BJ (cell line): Measurements from ENCODE around the gene GRAMD4. TPM values are rescaled to one million over a fixed set of nuclear protein-coding genes. Genes with fewer than 3 reads are reported as not detected.

Source experiments
- CTCF ChIA-PET: fragments of 350-600 bp; formaldehyde crosslinking; extraction: SDS; loops from one replicate; lab custom pipeline; 2021; ENCODE audit warnings: antibody characterized with exemption, inconsistent platforms; lab: Yijun Ruan, JAX
- POLR2A ChIA-PET: fragments of 300-600 bp; sonication (Branson Sonifier 250); formaldehyde crosslinking; extraction: SDS; loops from one replicate; lab custom pipeline; 2021; ENCODE audit warnings: antibody characterized with exemption; lab: Charles Lee
- DNase-seq: peaks from one replicate; pipeline ENCODE4 v3.0.0-alpha.2; 2011; ENCODE audit warnings: low read depth
- H3K27me3 ChIP-seq: 2 replicates; pipeline ENCODE4 v1.6.0; 2011; ENCODE audit warnings: low read length; ENCODE audit not compliant: control insufficient read depth, insufficient read depth
- H3K36me3 ChIP-seq: 2 replicates; pipeline ENCODE4 v1.5.1; 2011; ENCODE audit warnings: low read length; ENCODE audit not compliant: control insufficient read depth, insufficient read depth
- H3K4me3 ChIP-seq: 2 replicates; pipeline ENCODE4 v1.5.1; 2011; ENCODE audit warnings: low read depth, mild to moderate bottlenecking, control low read depth, low read length
- CTCF ChIP-seq: IDR thresholded peaks from 2 replicates; pipeline ENCODE4 v1.5.1; 2011; ENCODE audit warnings: low read depth, mild to moderate bottlenecking, control low read depth, inconsistent platforms, low read length, moderate library complexity; ENCODE audit not compliant: insufficient read depth
- polyA plus RNA-seq: library from polyadenylated mRNA; depleted of rRNA; stranded (reverse); fragments of >200 nt; gene quantifications from 2 replicates; pipeline ENCODE4 v1.2.3, GENCODE V29; 2011

The GRAMD4 gene
- polyA plus RNA-seq, 1 experiment, result 10.3 TPM

DNA sequence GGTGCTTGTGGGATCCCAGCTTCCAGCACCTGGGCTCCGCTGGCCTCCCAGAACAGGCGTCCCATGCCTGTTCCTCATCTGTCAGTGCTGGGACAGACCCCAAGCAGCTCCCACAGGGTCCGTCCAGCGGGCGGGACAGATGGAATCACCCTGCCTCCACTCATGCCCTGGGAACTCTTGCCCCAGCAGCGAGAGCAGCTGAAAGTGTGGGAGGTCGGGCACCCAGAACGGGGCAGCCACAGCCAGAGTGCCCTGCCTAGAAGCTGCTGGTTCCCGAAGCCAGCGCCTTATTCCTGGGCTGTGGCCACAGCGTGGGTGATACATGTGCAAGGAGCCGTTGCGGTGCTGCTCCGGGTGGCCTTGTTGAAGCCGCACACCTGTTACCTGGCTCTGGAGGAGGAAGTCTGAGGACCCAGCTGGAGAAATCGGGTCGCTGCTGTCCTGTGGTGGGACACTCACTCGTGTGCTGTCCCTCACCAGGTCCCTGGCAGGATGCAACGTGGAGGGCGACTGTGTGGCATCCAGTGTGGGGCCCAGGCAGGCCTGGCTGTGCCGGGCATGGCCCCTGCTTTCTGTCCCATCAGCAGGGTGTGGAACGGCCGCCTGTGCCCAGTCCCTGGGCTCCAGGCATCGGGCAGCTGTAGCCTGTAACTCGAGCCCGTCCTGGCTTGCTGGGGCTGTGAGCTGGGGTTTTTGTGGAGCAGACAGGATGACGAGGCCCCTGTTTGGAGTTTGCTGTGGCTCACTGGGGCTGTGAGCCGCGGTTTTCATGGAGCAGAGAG, 16.2 kb downstream of the GRAMD4 start:
- Histone ChIP-seq H3K27me3 (no peaks in the 10 kb centered on the region), H3K36me3 (peaks cover 1% of the 10 kb centered on the region), H3K4me3 (no peak overlapping the region)
- TF ChIP-seq CTCF, result no peak
- ChIA-PET CTCF (interaction anchor here (0.6 to 1.5 kb wide), 2 partner anchors 10 kb away, joined by 3 to 6 read pairs; no protein-coding TSS in a partner anchor), POLR2A (no interaction called here)
- no peak for DNase-seq

- no peak for DNase-seq
- ChIA-PET CTCF (no interaction called here), POLR2A (no interaction called here)
- H3K4me3 ChIP-seq, result no peak overlapping the region
- peaks cover 1% of the 10 kb centered on the region for H3K36me3 ChIP-seq
- TF ChIP-seq CTCF, result no peak
- no peaks in the 10 kb centered on the region for H3K27me3 ChIP-seq
Measured at GRCh38 chr22:46637711-46638600, 17.8 kb downstream of the GRAMD4 start.

DNA sequence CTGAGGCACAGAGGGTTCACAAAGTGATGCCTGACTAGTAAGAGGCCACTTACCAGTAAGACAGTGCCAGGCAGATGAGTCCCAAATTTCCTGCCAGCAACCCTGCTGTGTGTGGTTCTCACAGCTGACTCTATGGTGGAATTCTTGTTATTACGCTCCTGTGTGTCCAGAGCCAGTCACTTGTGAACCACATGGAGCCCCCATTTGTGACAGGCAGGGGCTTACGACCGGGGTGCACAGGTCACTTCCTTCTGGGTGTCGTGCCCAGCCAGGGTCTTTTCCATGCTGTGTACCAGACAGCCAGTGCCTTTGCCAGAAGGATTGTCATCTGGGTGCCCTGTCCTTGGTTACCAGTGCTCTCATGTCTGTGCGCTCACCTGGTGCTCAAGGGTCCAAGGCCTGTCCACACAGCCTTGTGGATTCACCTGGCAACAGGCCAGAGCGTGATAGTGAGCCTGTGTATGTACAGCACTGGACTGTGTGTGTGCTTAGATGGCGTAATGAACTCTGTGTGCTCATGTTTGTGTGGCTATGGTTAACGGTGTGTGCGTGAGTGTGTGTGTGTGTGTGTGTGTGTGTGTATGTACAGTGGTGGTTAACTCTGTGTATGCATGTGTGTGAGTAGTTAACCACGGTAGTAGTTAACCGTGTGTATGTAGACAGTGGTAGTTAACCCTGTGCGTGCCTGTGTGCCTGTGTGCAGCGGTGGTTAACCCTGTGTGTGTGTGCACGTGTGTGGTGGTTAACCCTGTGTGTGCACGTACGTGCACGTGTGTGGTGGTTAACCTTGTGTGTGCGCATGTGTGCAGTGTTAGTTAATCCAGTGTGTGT, 18.6 kb downstream of the GRAMD4 start:
- CTCF ChIA-PET, result no interaction called here
- no peak overlapping the region for H3K4me3 ChIP-seq
- no peaks in the 10 kb centered on the region for H3K27me3 ChIP-seq
- no peak for TF ChIP-seq CTCF
- no peak for DNase-seq
- POLR2A ChIA-PET, result no interaction called here
- peaks cover 1% of the 10 kb centered on the region for H3K36me3 ChIP-seq

DNA sequence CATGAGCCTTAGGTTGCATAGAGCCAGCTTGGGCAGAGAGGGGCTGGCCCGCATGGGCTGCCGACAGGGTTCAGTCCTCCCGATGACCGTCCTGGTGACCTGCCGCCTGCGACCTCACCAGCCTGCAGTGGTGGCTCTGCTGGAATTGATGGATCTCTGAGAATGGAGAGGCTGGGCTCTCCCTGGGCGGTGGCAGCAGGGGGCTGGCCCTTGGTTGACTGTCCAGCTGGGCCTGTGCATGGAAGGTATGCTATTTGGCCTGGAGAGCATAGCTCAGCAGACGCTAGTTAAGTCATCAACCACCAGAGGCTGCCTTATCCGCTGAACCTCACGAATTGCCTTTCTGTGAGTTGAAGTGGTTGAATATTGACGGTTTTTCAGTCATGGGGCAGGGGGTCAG, 19.7 kb downstream of the GRAMD4 start:
- Histone ChIP-seq H3K36me3 (peaks cover 1% of the 10 kb centered on the region), H3K4me3 (no peak overlapping the region), H3K27me3 (no peaks in the 10 kb centered on the region)
- no peak for DNase-seq
- POLR2A ChIA-PET, result no interaction called here
- CTCF ChIA-PET, result no interaction called here
- TF ChIP-seq CTCF, result no peak
